Small intestine (tissue), 7 donors: ENCODE results near the gene SYNJ1. TPM values are rescaled to one million over a fixed set of nuclear protein-coding genes. Genes with fewer than 3 reads are reported as not detected.

Experiments used
- DNase-seq, 2 donors: peaks; one replicate each; pipeline versions ENCODE4 v3.0.0 to v3.0.0-alpha.2; 2013
- FAIRE-seq: peaks from 2 replicates; lab custom pipeline; 2012; peaks lifted over from hg19 to GRCh38; lab: Jason Lieb, UNC
- H3K27ac ChIP-seq, 3 donors: one replicate each; pipeline ENCODE4 v1.5.1; 2013; ENCODE audit warnings: low read length in 2 of 3, mild to moderate bottlenecking in 2 of 3, control low read depth in 1 of 3, inconsistent platforms in 1 of 3, low read depth in 1 of 3, moderate library complexity in 1 of 3
- H3K27me3 ChIP-seq, 3 donors: one replicate each; pipeline ENCODE4 v1.6.1; 2013; ENCODE audit warnings: low read length in 3 of 3, inconsistent platforms in 1 of 3; ENCODE audit not compliant: control insufficient read depth in 3 of 3, insufficient read depth in 3 of 3
- H3K36me3 ChIP-seq, 3 donors: one replicate each; pipeline ENCODE4 v1.6.1; 2013; ENCODE audit warnings: low read length in 3 of 3, inconsistent platforms in 1 of 3, low read depth in 1 of 3, mild to moderate bottlenecking in 1 of 3, moderate library complexity in 1 of 3; ENCODE audit not compliant: control insufficient read depth in 3 of 3, insufficient read depth in 2 of 3
- H3K4me1 ChIP-seq, 3 donors: one replicate each; pipeline ENCODE4 v1.6.1; 2013; ENCODE audit warnings: low read length in 2 of 3, inconsistent platforms in 1 of 3, low read depth in 1 of 3, mild to moderate bottlenecking in 1 of 3, moderate library complexity in 1 of 3; ENCODE audit not compliant: control insufficient read depth in 3 of 3, insufficient read depth in 2 of 3
- H3K4me3 ChIP-seq, 3 donors: one replicate each; pipeline ENCODE4 v1.5.1; 2013; ENCODE audit warnings: low read length in 3 of 3, control low read depth in 1 of 3, inconsistent platforms in 1 of 3, low read depth in 1 of 3, mild to moderate bottlenecking in 1 of 3, moderate library complexity in 1 of 3
- H3K9me3 ChIP-seq, 2 donors: one replicate each; pipeline ENCODE4 v1.6.1; 2013; ENCODE audit warnings: low read depth in 1 of 2, low read length in 1 of 2; ENCODE audit not compliant: control insufficient read depth in 2 of 2, insufficient read depth in 1 of 2
- WGBS, 3 donors: extraction: QIAGEN DNeasy Blood & Tissue Kit; methylation state at CpG; one replicate each; pipeline ENCODE4 v1.1.7; 2013; 5-methylcytosine and 5-hydroxymethylcytosine counted together
- polyA plus RNA-seq, 4 donors: library from polyadenylated mRNA; stranded (reverse) in 3 of 4; unstranded in 1 of 4; fragments of 200-250 nt in 3 of 4; fragments of 120-200 nt in 1 of 4; gene quantifications; one replicate each; pipeline versions ENCODE4 v1.2.1 to v1.2.3, GENCODE V29; 2013
- donor health status: healthy with polysubstance abuse.
- donor health status: control.
- donor health status: control.
- donor health status: Bipolar disorder and iron deficiency.
- donor health status: healthy.

Gene SYNJ1
- polyA plus RNA-seq, 4 donors, result 4.6 to 10.2 (median 6.6) TPM

- H3K27me3 ChIP-seq, result no peaks in the 10 kb centered on the region
- no peaks in the 10 kb centered on the region for H3K4me1 ChIP-seq
- no peak for FAIRE-seq
- H3K9me3 ChIP-seq, result no peaks in the 10 kb centered on the region
- no peak overlapping the region for H3K4me3 ChIP-seq
- WGBS, 3 donors, result 83 to 94% (median 91%) methylated on average over 8 of the region's 8 CpGs
- peaks cover 7 to 42% (median 13%) of the 10 kb centered on the region in 3 donors for H3K36me3 ChIP-seq
- H3K27ac ChIP-seq, result no peak overlapping the region
- DNase-seq, result no peak
These were observed 128.3 kb downstream of the SYNJ1 start for GRCh38 chr21:32599526-32599925.

- Histone ChIP-seq H3K4me1 (no peaks in the 10 kb centered on the region), H3K27ac (no peak overlapping the region), H3K36me3 (peaks cover 4 to 37% (median 13%) of the 10 kb centered on the region in 3 donors), H3K4me3 (no peak overlapping the region), H3K9me3 (no peaks in the 10 kb centered on the region), H3K27me3 (no peaks in the 10 kb centered on the region)
- FAIRE-seq (no peak), DNase-seq (no peak)
- WGBS, 3 donors, result 74 to 93% (median 85%) methylated on average over 5 of the region's 5 CpGs
These were observed 128.7 kb downstream of the SYNJ1 start for GRCh38 chr21:32599091-32599490.

GRCh38 chr21:32597205-32597604, 130.6 kb downstream of the SYNJ1 start:
- FAIRE-seq (no peak), DNase-seq (no peak)
- H3K9me3 ChIP-seq, result no peaks in the 10 kb centered on the region
- WGBS, 3 donors, result 71 to 73% (median 72%) methylated on average over 6 of the region's 6 CpGs
- H3K27me3 ChIP-seq, result no peaks in the 10 kb centered on the region
- H3K4me3 ChIP-seq, result no peak overlapping the region
- no peaks in the 10 kb centered on the region for H3K4me1 ChIP-seq
- no peak overlapping the region for H3K27ac ChIP-seq
- H3K36me3 ChIP-seq, result peaks cover 0 to 21% (median 5%) of the 10 kb centered on the region in 3 donors

GRCh38 chr21:32595431-32595830, 132.4 kb downstream of the SYNJ1 start:
- FAIRE-seq (no peak), DNase-seq (no peak)
- 78 to 91% (median 89%) methylated on average over 11 of the region's 11 CpGs for WGBS, 3 donors
- no peak overlapping the region for H3K4me3 ChIP-seq
- no peaks in the 10 kb centered on the region for H3K27me3 ChIP-seq
- no peaks in the 10 kb centered on the region for H3K9me3 ChIP-seq
- peaks cover 0 to 12% (median 0%) of the 10 kb centered on the region in 3 donors for H3K36me3 ChIP-seq
- no peak overlapping the region for H3K27ac ChIP-seq
- H3K4me1 ChIP-seq, result no peaks in the 10 kb centered on the region

GRCh38 chr21:32593690-32594089, 134.1 kb downstream of the SYNJ1 start:
- no peaks in the 10 kb centered on the region for H3K4me1 ChIP-seq
- no peak overlapping the region for H3K27ac ChIP-seq
- WGBS, 3 donors, result 67 to 89% (median 81%) methylated on average over 8 of the region's 8 CpGs
- FAIRE-seq (no peak), DNase-seq (no peak)
- H3K36me3 ChIP-seq, result peaks cover 0 to 2% (median 0%) of the 10 kb centered on the region in 3 donors
- H3K9me3 ChIP-seq, result no peaks in the 10 kb centered on the region
- no peak overlapping the region for H3K4me3 ChIP-seq
- H3K27me3 ChIP-seq, result no peaks in the 10 kb centered on the region

- H3K27ac ChIP-seq, result no peak overlapping the region
- WGBS, 3 donors, result 28 to 41% (median 41%) methylated on average over 10 of the region's 10 CpGs
- FAIRE-seq, result no peak
These were observed 134.8 kb downstream of the SYNJ1 start for GRCh38 chr21:32592929-32593502.

GRCh38 chr21:32590130-32590529, 137.7 kb downstream of the SYNJ1 start:
- no peak for DNase-seq
- no peaks in the 10 kb centered on the region for H3K9me3 ChIP-seq
- H3K36me3 ChIP-seq, result no peaks in the 10 kb centered on the region
- no peak for FAIRE-seq
- no peak overlapping the region for H3K4me3 ChIP-seq
- H3K27ac ChIP-seq, result no peak overlapping the region
- H3K27me3 ChIP-seq, result no peaks in the 10 kb centered on the region
- 85 to 91% (median 90%) methylated on average over 4 of the region's 4 CpGs for WGBS, 3 donors
- peaks cover 0 to 6% (median 0%) of the 10 kb centered on the region in 3 donors for H3K4me1 ChIP-seq

More at GRCh38 chr21:32592929-32593502, 134.8 kb downstream of the SYNJ1 start:
- no peaks in the 10 kb centered on the region for H3K9me3 ChIP-seq
- H3K27me3 ChIP-seq, result no peaks in the 10 kb centered on the region
- peaks cover 0 to 2% (median 0%) of the 10 kb centered on the region in 3 donors for H3K36me3 ChIP-seq
- H3K4me1 ChIP-seq, result no peaks in the 10 kb centered on the region
- H3K4me3 ChIP-seq, result no peak overlapping the region
- DNase-seq, result peak; percentile 37 to 42

- H3K9me3 ChIP-seq, result no peaks in the 10 kb centered on the region
- WGBS, 3 donors, result 91 to 94% (median 92%) methylated on average over 5 of the region's 5 CpGs
- no peak for FAIRE-seq
These were observed 140.2 kb downstream of the SYNJ1 start for GRCh38 chr21:32587651-32588050.

GRCh38 chr21:32587120-32587519, 140.7 kb downstream of the SYNJ1 start:
- Histone ChIP-seq H3K27me3 (no peaks in the 10 kb centered on the region), H3K4me1 (peaks cover 0 to 6% (median 0%) of the 10 kb centered on the region in 3 donors), H3K9me3 (no peaks in the 10 kb centered on the region), H3K27ac (no peak overlapping the region), H3K4me3 (no peak overlapping the region), H3K36me3 (no peaks in the 10 kb centered on the region)
- WGBS, 3 donors, result 47 to 69% (median 67%) methylated on average over 13 of the region's 13 CpGs
- DNase-seq, result peak in 1 of 2 donors; percentile 54
- FAIRE-seq, result no peak

More at GRCh38 chr21:32587651-32588050, 140.2 kb downstream of the SYNJ1 start:
- Histone ChIP-seq H3K27ac (no peak overlapping the region), H3K4me3 (no peak overlapping the region), H3K36me3 (no peaks in the 10 kb centered on the region), H3K4me1 (peaks cover 0 to 6% (median 0%) of the 10 kb centered on the region in 3 donors), H3K27me3 (no peaks in the 10 kb centered on the region)
- DNase-seq, result no peak
